Keratinocyte (primary cell): Measurements from ENCODE around the gene PAPPA2.

Experiments
- EZH2 ChIP-seq: IDR thresholded peaks from one replicate; pipeline ENCODE4 v1.6.1; 2012; ENCODE audit warnings: inconsistent platforms, mild to moderate bottlenecking, low read length, moderate library complexity
- TF ChIP-seq, protein P1 (sequence below), 3 experiments: IDR thresholded peaks in 1 of 3; conservative IDR thresholded peaks in 1 of 3; optimal IDR thresholded peaks in 1 of 3; 2 replicates in 2 of 3; 3 replicates in 1 of 3; pipeline versions ENCODE3 to v1.5.1; 2011; ENCODE audit warnings: low read length in 3 of 3, mild to moderate bottlenecking in 3 of 3, moderate library complexity in 2 of 3, control low read depth in 1 of 3, inconsistent platforms in 1 of 3; ENCODE audit not compliant: insufficient read depth in 2 of 3; ENCODE audit errors: extremely low read depth in 1 of 3

DNA sequence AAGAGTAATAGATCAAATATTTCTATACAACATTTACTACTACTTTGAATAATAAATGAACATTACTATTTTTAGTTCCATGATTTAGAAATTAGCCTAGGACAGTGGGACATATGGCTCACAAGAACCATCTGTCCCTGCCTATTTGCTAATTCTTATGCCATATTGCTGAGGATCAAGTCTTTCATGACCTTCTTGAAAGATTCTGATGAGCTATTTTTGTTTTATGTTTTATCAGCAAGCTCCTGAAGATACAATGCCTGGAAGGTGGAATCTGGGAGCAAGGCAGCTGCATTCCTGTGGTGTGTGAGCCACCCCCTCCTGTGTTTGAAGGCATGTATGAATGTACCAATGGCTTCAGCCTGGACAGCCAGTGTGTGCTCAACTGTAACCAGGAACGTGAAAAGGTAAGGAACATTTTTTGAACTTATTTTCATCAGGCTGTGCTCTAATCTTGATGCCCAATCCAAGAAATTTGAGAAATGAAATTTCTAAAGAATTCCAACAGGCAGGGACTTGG is 326.7 kb downstream of the PAPPA2 start:
- TF ChIP-seq, protein P1, sequence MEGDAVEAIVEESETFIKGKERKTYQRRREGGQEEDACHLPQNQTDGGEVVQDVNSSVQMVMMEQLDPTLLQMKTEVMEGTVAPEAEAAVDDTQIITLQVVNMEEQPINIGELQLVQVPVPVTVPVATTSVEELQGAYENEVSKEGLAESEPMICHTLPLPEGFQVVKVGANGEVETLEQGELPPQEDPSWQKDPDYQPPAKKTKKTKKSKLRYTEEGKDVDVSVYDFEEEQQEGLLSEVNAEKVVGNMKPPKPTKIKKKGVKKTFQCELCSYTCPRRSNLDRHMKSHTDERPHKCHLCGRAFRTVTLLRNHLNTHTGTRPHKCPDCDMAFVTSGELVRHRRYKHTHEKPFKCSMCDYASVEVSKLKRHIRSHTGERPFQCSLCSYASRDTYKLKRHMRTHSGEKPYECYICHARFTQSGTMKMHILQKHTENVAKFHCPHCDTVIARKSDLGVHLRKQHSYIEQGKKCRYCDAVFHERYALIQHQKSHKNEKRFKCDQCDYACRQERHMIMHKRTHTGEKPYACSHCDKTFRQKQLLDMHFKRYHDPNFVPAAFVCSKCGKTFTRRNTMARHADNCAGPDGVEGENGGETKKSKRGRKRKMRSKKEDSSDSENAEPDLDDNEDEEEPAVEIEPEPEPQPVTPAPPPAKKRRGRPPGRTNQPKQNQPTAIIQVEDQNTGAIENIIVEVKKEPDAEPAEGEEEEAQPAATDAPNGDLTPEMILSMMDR (optimal IDR thresholded peaks at IDR 0.05 in 1 of 3, IDR thresholded peaks at IDR 0.05 in 1 of 3, conservative IDR thresholded peaks at IDR 0.05 in 1 of 3; ENCODE audit: extremely low read depth in 1 of 3, insufficient read depth in 2 of 3, low read length in 3 of 3) = no peak
- no peak for TF ChIP-seq EZH2
